ENCODE results near the gene TMEM232. TPM values are rescaled to one million over a fixed set of nuclear protein-coding genes. Genes with fewer than 3 reads are reported as not detected.

Gene TMEM232
- total RNA-seq, 1 donor from 2014 or later, result 1.6 TPM

DNA sequence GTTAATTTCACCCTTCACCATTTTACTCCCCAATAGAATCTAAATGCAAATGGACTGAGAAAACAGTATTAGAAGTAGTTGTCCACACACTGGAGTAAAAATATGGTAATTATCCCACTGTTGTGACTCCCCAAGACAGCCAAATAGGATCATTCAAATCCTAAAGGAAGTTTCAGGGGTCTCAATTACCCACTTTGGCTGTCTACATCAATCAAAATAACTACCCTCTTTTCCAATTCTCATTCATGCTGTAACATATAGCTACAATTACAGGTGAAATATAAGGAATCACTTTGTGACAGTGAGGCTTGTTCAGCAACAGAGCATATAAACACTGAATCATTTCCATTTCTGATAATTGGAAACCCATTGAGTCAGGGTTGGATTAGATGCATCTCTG lies 220.1 kb downstream of the TMEM232 start:
- H3K27ac Mint-ChIP-seq, result no peak overlapping the region
- DNase-seq, result no peak
- H3K27me3 Mint-ChIP-seq, result no peaks in the 10 kb centered on the region
- no peak overlapping the region for H3K4me3 Mint-ChIP-seq
- intact Hi-C loops (cut with micrococcal nuclease), result no loop called here
- H3K4me1 Mint-ChIP-seq, result no peaks in the 10 kb centered on the region
- H3K36me3 Mint-ChIP-seq (ENCODE audit: low read depth), result no peaks in the 10 kb centered on the region
- H3K9me3 Mint-ChIP-seq, result no peaks in the 10 kb centered on the region

DNA sequence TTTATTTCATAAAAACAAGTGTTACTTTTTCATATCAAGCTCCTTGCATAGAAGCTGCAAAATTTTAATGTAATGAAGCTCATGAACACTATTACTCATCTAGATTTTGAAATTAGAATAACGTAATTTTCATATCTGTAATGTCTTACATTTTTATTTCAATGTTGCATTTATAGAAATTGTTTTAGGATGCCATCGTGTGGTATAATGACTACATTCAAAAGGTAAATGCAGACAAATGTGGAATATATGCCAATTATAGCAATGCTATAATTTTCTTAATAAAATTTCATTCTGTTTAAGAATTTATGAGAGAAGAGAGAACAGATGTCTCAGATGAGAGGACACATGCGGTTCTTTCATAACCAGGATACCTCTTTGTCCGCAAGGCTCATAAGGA lies 230.2 kb downstream of the TMEM232 start:
- no peak overlapping the region for H3K4me3 Mint-ChIP-seq
- no peak for DNase-seq
- no peaks in the 10 kb centered on the region for H3K36me3 Mint-ChIP-seq (ENCODE audit: low read depth)
- H3K27me3 Mint-ChIP-seq, result no peaks in the 10 kb centered on the region
- intact Hi-C loops (cut with micrococcal nuclease), result no loop called here
- no peak overlapping the region for H3K27ac Mint-ChIP-seq
- no peaks in the 10 kb centered on the region for H3K4me1 Mint-ChIP-seq
- no peaks in the 10 kb centered on the region for H3K9me3 Mint-ChIP-seq

DNA sequence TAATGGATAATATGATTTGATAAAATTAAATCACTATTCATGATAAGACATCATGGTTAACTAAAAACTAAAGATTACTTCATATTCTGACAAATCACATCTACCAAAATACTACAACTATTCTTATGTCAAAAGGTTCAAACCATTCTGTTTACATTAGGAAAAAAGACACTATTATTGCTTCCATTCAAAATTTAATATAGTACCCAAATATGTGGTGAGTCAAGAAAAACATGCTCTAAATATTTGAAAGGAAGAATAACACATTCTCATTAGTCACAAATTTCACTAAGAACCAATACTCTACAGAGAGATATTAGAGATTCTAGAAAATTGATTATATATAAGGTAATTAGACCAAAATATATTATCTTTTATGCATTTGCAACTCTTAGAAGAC lies 234.0 kb downstream of the TMEM232 start:
- H3K27ac Mint-ChIP-seq, result no peak overlapping the region
- H3K36me3 Mint-ChIP-seq (ENCODE audit: low read depth), result no peaks in the 10 kb centered on the region
- H3K9me3 Mint-ChIP-seq, result no peaks in the 10 kb centered on the region
- no peak overlapping the region for H3K4me3 Mint-ChIP-seq
- H3K27me3 Mint-ChIP-seq, result no peaks in the 10 kb centered on the region
- DNase-seq, result no peak
- H3K4me1 Mint-ChIP-seq, result no peaks in the 10 kb centered on the region
- intact Hi-C loops (cut with micrococcal nuclease), result no loop called here

DNA sequence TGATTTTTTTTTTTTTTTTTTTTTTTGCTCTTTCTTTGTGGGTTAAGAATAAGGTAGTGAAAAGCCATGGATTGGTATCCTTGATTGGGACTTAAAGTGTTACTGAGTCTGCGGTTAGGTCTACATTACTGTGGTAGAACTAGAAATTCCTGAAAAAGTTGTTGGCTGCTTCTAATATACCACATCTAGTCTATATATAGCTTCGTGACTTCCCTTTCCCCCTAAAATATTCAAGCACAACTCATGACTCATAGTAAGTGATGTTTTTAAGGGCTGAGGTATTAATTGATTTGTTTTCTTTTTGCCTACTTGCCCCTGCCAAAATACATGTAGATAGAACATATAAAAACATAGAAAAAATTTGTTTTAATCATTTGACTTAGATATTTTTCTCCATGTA lies 247.6 kb downstream of the TMEM232 start:
- intact Hi-C loops (cut with micrococcal nuclease), result no loop called here
- Mint-ChIP-seq H3K27me3 (no peaks in the 10 kb centered on the region), H3K9me3 (no peaks in the 10 kb centered on the region), H3K4me3 (no peak overlapping the region), H3K4me1 (no peaks in the 10 kb centered on the region), H3K27ac (no peak overlapping the region), H3K36me3 (ENCODE audit: low read depth) (no peaks in the 10 kb centered on the region)
- no peak for DNase-seq

DNA sequence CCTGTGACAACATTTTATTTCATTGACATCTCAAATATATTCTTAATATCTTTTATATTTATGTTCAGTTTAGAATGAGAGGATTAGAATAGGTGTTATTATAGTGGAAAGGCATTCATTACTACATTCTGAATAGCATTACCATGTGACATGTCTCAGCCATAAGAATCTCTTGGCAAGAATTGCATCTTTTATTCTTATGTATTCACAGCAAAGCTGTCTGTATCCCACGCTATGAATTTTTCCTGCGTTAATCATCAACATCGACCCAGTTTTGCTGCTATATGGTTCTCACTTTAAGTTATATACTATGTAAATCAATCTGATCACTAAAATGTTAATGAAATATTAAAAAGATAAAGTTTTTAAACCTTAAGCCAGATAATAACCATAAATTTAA lies 248.6 kb downstream of the TMEM232 start:
- Mint-ChIP-seq H3K27ac (no peak overlapping the region), H3K4me1 (no peaks in the 10 kb centered on the region), H3K4me3 (no peak overlapping the region), H3K9me3 (no peaks in the 10 kb centered on the region), H3K36me3 (ENCODE audit: low read depth) (no peaks in the 10 kb centered on the region), H3K27me3 (no peaks in the 10 kb centered on the region)
- intact Hi-C loops (cut with micrococcal nuclease), result no loop called here
- DNase-seq, result no peak

DNA sequence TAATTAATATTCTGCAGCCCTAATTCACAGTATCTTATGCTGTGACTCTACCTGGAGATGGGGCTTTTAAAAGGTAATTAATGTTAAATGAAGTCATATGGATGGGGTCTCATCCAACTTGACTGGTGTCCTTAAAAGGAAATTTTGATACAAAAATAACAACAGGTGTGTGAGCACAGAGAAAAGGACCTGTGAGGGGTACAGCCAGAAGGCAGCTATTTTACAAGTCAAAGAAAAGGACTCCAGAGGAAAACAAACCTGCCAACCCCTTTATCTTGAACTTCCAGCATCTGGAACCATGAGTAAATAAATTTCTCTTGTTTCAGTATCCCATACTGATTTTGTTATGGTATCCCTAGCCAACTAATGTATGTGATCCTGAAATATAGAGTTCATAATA lies 250.3 kb downstream of the TMEM232 start:
- no peak for DNase-seq
- Mint-ChIP-seq H3K9me3 (no peaks in the 10 kb centered on the region), H3K36me3 (ENCODE audit: low read depth) (no peaks in the 10 kb centered on the region), H3K4me3 (no peak overlapping the region), H3K27me3 (no peaks in the 10 kb centered on the region), H3K4me1 (no peaks in the 10 kb centered on the region), H3K27ac (no peak overlapping the region)
- intact Hi-C loops (cut with micrococcal nuclease), result no loop called here

DNA sequence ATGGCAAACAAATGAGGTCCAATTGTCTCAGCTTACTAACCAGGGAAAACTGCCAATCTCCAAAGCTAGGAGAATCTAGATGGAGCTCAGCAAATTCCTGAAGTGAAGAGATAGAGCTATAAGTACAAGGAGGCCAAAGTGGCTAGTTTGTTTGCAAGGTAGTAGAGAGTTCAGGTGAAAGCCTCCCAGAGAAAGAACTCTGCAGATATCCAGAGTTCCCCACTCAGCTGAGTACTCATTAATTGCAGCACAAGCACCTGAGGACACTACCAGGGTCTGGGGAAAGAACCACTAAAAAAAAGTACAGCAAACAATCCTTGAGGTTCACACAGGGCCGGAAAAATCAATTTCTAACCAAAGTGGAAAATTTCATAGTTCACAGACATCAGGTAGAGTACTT lies 250.9 kb downstream of the TMEM232 start:
- no peaks in the 10 kb centered on the region for H3K36me3 Mint-ChIP-seq (ENCODE audit: low read depth)
- no peak for DNase-seq
- no peak overlapping the region for H3K27ac Mint-ChIP-seq
- no peaks in the 10 kb centered on the region for H3K27me3 Mint-ChIP-seq
- no peaks in the 10 kb centered on the region for H3K4me1 Mint-ChIP-seq
- H3K9me3 Mint-ChIP-seq, result no peaks in the 10 kb centered on the region
- H3K4me3 Mint-ChIP-seq, result no peak overlapping the region
- intact Hi-C loops (cut with micrococcal nuclease), result no loop called here

DNA sequence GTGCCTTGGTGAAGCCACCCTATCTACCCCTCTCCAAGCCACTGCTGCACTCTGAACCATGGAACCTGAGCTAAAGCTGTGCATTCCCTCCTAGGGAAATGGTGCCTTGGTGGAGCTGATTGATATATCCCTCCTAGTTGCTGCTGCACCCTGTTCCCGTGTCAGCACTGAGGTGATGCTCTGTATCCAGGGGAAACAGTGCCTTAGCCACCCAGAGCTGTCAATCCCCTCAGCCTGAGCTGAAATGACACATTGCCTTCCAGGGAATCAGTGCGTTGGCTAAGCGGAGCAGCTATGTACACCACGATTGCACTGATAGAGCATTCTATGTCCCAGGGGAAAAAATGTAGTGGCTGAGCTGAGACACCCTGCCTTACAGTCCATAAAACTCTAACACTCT lies 257.0 kb downstream of the TMEM232 start:
- Mint-ChIP-seq H3K36me3 (ENCODE audit: low read depth) (no peaks in the 10 kb centered on the region), H3K9me3 (no peaks in the 10 kb centered on the region), H3K4me1 (no peaks in the 10 kb centered on the region), H3K27me3 (no peaks in the 10 kb centered on the region), H3K4me3 (no peak overlapping the region), H3K27ac (no peak overlapping the region)
- no peak for DNase-seq
- intact Hi-C loops (cut with micrococcal nuclease), result no loop called here

DNA sequence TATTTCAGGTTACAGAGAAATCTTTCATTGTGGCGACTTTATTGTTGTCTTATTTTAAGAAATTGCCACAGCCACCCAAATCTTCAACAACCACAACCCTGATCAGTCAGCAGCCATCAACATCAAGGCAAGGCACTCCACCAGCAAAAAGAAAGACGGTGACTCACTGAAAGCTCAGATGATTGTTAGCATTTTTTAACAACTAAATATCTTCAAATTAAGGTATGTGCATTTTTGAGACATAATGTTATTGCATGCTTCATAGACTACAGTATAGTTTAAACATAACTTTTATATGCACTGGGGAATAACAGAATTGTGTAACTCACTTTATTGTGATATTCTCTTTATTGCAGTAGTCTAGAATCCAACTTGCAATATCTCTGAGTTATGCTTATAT lies 263.4 kb downstream of the TMEM232 start:
- no peaks in the 10 kb centered on the region for H3K27me3 Mint-ChIP-seq
- H3K36me3 Mint-ChIP-seq (ENCODE audit: low read depth), result no peaks in the 10 kb centered on the region
- DNase-seq, result no peak
- no peaks in the 10 kb centered on the region for H3K9me3 Mint-ChIP-seq
- no peaks in the 10 kb centered on the region for H3K4me1 Mint-ChIP-seq
- no peak overlapping the region for H3K27ac Mint-ChIP-seq
- H3K4me3 Mint-ChIP-seq, result no peak overlapping the region
- intact Hi-C loops (cut with micrococcal nuclease), result no loop called here

DNA sequence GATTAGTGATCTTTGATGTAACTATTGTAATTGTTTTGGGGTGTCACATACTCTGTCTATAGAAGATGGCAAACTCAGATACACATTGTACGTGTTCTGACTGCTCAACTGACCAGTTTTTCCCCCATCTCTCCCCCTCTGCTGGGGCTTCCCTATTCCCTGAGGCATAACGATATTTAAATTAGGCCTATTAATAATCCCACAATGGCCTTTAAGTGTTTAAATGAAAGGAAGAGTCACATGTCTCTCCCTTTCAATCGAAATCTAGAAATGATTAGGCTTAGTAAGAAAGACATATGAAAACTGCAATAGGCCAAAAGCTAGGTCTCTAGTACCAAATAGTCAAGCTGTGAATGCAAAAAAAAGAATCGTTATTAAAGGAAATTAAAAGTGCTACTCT lies 265.6 kb downstream of the TMEM232 start:
- intact Hi-C loops (cut with micrococcal nuclease), result no loop called here
- Mint-ChIP-seq H3K9me3 (no peaks in the 10 kb centered on the region), H3K4me3 (no peak overlapping the region), H3K27me3 (no peaks in the 10 kb centered on the region), H3K36me3 (ENCODE audit: low read depth) (no peaks in the 10 kb centered on the region), H3K27ac (no peak overlapping the region), H3K4me1 (no peaks in the 10 kb centered on the region)
- DNase-seq, result no peak

DNA sequence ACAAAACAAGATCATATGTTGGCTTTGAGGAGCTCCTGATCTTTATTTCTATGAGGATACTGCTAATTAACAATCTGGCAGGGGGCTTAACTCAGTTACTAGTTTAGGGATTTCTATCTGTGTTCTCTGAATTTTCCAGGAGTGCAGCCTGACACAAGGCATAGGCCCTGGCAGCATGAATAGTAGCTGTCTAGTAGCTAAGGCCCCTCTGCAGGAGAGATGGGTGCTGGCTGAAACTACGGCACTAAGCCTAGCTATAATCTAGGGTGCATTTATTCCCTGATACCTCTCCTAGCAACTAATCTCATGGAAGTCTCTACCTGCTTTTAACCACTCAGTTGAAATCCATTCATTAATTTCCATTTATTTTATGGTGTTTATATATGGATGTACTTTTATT lies 268.2 kb downstream of the TMEM232 start:
- intact Hi-C loops (cut with micrococcal nuclease), result no loop called here
- no peaks in the 10 kb centered on the region for H3K27me3 Mint-ChIP-seq
- H3K36me3 Mint-ChIP-seq (ENCODE audit: low read depth), result no peaks in the 10 kb centered on the region
- no peak overlapping the region for H3K4me3 Mint-ChIP-seq
- no peaks in the 10 kb centered on the region for H3K9me3 Mint-ChIP-seq
- H3K27ac Mint-ChIP-seq, result no peak overlapping the region
- no peak for DNase-seq
- H3K4me1 Mint-ChIP-seq, result no peaks in the 10 kb centered on the region

DNA sequence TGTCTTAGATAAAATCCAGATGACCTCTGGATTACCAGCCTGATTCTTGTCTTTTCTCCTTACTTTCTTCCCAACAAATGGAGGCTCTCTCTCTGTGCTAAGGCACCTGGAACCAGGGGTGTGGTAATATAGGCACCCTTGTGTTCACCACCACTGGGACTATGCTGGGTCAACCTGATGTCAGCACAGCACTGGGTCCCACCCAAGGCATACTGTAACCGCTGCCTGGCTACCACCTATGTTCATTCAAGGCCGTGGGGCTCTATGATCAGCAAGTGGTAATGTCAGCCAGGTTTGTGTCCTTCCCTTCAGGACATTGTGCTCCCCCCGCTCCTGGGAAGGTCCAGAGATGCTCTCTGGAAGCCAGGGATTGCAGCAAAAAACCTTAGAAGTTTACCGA lies 283.6 kb downstream of the TMEM232 start:
- Mint-ChIP-seq H3K9me3 (no peaks in the 10 kb centered on the region), H3K4me1 (no peaks in the 10 kb centered on the region), H3K27ac (no peak overlapping the region), H3K27me3 (no peaks in the 10 kb centered on the region), H3K36me3 (ENCODE audit: low read depth) (no peaks in the 10 kb centered on the region), H3K4me3 (no peak overlapping the region)
- no peak for DNase-seq
- intact Hi-C loops (cut with micrococcal nuclease), result no loop called here

DNA sequence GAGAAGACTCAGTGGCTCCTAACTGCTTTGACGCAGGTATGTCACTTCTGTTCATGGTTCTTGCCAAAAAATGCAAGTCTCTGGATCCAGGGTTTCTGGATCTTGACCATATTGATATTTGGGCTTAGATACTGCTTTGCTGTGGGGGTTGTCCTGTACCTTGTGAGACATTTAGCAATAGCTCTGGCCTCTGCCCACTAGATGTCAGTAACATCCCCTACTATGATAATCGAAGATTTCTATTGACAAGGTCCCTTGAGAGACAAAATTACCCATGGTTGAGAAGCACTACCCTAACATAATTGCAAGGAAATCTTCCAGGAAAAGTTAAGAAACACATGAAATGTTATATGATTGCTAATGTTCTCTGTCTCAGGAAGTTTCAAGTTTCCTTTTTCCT lies 285.4 kb downstream of the TMEM232 start:
- intact Hi-C loops (cut with micrococcal nuclease), result no loop called here
- no peak for DNase-seq
- Mint-ChIP-seq H3K27ac (no peak overlapping the region), H3K9me3 (no peaks in the 10 kb centered on the region), H3K27me3 (peaks cover 1% of the 10 kb centered on the region), H3K4me3 (no peak overlapping the region), H3K4me1 (no peaks in the 10 kb centered on the region), H3K36me3 (ENCODE audit: low read depth) (no peaks in the 10 kb centered on the region)

DNA sequence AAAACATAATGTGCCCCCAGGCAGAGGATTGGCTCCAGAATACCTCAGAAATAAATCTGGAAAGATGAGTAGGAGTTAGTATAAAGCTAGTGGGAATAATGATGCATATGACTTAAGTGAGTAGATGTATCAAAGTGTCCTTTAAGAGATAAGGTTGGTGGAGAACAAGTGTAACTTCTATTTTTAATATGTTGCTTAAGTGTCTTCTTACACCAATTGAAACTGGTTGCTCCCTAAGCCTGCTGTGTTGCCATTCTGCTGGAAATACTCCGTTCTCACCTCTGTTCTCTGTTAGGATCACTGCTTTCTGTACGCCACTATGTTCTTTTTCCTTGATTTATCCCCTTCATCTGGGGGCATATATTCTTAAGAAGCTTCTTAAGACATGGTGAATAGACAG lies 286.4 kb downstream of the TMEM232 start:
- H3K4me1 Mint-ChIP-seq, result no peaks in the 10 kb centered on the region
- peaks cover 1% of the 10 kb centered on the region for H3K27me3 Mint-ChIP-seq
- H3K36me3 Mint-ChIP-seq (ENCODE audit: low read depth), result no peaks in the 10 kb centered on the region
- intact Hi-C loops (cut with micrococcal nuclease), result no loop called here
- no peaks in the 10 kb centered on the region for H3K9me3 Mint-ChIP-seq
- no peak overlapping the region for H3K4me3 Mint-ChIP-seq
- no peak for DNase-seq
- no peak overlapping the region for H3K27ac Mint-ChIP-seq

DNA sequence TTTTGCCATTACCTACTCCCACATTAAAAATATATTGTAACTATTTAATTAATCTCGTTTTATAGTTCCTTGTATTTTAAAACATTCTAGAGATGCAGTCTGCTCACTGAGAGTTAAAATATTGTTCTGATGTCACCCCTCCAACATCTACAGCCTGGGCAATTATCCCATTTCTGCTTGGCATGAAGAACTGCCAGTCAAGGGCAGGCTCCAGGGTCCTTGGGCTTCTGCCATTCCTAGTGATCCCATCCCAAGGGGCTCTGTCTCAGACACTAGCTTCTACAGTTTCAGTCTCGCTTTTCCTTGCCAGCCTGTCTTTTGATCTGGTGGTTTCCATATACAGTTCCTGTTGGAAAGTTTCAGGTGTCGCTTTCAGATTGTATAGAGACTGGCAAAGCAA lies 287.2 kb downstream of the TMEM232 start:
- Mint-ChIP-seq H3K4me1 (no peaks in the 10 kb centered on the region), H3K4me3 (no peak overlapping the region), H3K36me3 (ENCODE audit: low read depth) (no peaks in the 10 kb centered on the region), H3K27ac (no peak overlapping the region), H3K9me3 (no peaks in the 10 kb centered on the region), H3K27me3 (peaks cover 1% of the 10 kb centered on the region)
- intact Hi-C loops (cut with micrococcal nuclease), result no loop called here
- DNase-seq, result no peak

DNA sequence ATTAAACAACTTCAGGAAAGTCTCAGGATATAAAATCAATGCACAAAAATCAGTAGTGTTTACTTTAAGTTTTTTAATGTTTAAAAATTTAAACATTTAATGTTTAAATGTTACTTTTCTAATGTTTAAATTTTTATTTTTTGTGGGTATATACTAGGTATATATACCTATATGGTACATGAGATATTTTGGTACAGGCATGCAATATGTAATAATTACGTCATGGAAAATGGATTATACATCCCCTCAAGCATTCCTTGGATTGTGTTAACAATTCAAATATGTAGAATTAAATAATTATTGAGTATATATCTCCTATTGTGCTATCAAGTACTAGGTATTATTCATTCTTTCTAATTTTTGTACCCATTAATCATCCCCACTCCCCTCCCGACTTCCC lies 291.3 kb downstream of the TMEM232 start:
- H3K36me3 Mint-ChIP-seq (ENCODE audit: low read depth), result no peaks in the 10 kb centered on the region
- no peak overlapping the region for H3K27ac Mint-ChIP-seq
- no peak overlapping the region for H3K4me3 Mint-ChIP-seq
- H3K4me1 Mint-ChIP-seq, result no peaks in the 10 kb centered on the region
- no peaks in the 10 kb centered on the region for H3K9me3 Mint-ChIP-seq
- intact Hi-C loops (cut with micrococcal nuclease), result no loop called here
- no peak for DNase-seq
- H3K27me3 Mint-ChIP-seq, result peaks cover 1% of the 10 kb centered on the region
